ENCODE measurements around the gene GMEB2. TPM values are rescaled to one million over a fixed set of nuclear protein-coding genes. Genes with fewer than 3 reads are reported as not detected.

GMEB2 gene
- total and polyA plus RNA-seq, 10 of the 15 experiments (the other 5 are each of a cell fraction or from before 2014, with no cell fraction given): 0.08 to 15.1 (median 6.9) TPM

DNA sequence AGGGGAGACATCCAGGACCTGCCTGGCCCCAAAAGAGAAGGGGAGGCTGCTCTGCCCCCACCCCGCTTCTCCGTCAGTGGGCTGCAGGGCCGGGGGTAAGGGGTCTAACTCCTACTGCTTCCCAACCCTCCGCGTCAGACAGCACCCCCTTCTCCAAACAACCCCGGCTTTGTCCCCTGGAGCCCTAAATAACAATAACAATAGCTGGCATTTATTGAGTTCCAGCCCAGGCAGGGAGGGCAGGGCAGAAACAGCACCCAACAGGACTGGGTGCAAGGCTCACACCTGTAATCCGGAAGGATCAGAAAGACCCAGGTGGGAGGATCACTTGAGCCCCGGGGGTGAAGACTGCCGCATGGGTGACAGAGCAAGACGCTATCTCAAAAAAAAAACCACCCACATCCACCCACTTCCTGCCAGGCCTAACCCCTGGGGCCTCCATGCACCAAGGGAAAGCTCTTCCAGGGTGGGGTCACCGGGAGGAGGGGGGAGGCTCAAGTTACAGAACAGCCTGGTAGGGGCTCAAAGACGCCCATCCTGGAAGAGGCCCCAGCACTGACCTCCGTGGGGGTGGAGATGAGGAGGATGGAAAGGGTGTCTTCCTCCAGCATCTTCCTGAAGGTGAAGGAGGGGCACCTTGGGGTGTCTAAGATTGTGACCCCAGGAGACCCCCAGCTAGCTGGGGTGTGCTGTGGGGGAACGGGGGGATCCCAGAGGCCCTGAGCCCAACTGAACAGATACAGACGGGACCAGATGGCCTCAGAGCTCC is 74.2 kb downstream of the GMEB2 start (continued):
- TF ChIP-seq MYC (IDR thresholded peaks at IDR 0.05; ENCODE audit: insufficient read depth, insufficient read length, insufficient replicate concordance, low read length, severe bottlenecking) (no peak), RAD21 (IDR thresholded peaks at IDR 0.05; ENCODE audit: insufficient read depth, low read depth, low read length) (no peak), ASH2L (IDR thresholded peaks at IDR 0.05; ENCODE audit: borderline replicate concordance, low read depth) (no peak), NBN (IDR thresholded peaks at IDR 0.05) (peak; percentile 57; the same call in 1 of the 2 replicates), HDGF (IDR thresholded peaks at IDR 0.05) (no peak), STAT1 (conservative IDR thresholded peaks at IDR 0.05) (no peak), ZSCAN29 (IDR thresholded peaks at IDR 0.05) (no peak), CBX3 (IDR thresholded peaks at IDR 0.05; ENCODE audit: borderline replicate concordance, low read depth) (no peak), RUNX3 (IDR thresholded peaks at IDR 0.05; ENCODE audit: low read length) (peak; percentile 89), SMARCA5 (IDR thresholded peaks at IDR 0.05) (peak; percentile 55), HCFC1 (IDR thresholded peaks at IDR 0.05; ENCODE audit: low read length) (no peak), ZZZ3 (IDR thresholded peaks at IDR 0.05; ENCODE audit: control insufficient read depth, insufficient read length, low read depth) (no peak), SUZ12 (IDR thresholded peaks at IDR 0.05; ENCODE audit: unreplicated experiment) (no peak), BHLHE40 (IDR thresholded peaks at IDR 0.05; ENCODE audit: borderline replicate concordance in 1 of 2, low read depth in 2 of 2, low read length in 1 of 2) (no peak), EZH2 (IDR thresholded peaks at IDR 0.05; ENCODE audit: borderline replicate concordance, control insufficient read depth, low read depth, low read length) (no peak), MXI1 (IDR thresholded peaks at IDR 0.05; ENCODE audit: low read depth, low read length) (no peak), RAD51 (IDR thresholded peaks at IDR 0.05) (no peak), TCF3 (IDR thresholded peaks at IDR 0.05; ENCODE audit: borderline replicate concordance, insufficient read depth, low read depth, low read length) (0 out of 2 replicates have a peak, but pooled peaks have one; percentile 30), PAX5 (IDR thresholded peaks at IDR 0.05; ENCODE audit: borderline replicate concordance, low read depth, low read length) (peak; percentile 64; the same call in 1 of the 2 replicates)
- TF ChIP-seq, protein P1, sequence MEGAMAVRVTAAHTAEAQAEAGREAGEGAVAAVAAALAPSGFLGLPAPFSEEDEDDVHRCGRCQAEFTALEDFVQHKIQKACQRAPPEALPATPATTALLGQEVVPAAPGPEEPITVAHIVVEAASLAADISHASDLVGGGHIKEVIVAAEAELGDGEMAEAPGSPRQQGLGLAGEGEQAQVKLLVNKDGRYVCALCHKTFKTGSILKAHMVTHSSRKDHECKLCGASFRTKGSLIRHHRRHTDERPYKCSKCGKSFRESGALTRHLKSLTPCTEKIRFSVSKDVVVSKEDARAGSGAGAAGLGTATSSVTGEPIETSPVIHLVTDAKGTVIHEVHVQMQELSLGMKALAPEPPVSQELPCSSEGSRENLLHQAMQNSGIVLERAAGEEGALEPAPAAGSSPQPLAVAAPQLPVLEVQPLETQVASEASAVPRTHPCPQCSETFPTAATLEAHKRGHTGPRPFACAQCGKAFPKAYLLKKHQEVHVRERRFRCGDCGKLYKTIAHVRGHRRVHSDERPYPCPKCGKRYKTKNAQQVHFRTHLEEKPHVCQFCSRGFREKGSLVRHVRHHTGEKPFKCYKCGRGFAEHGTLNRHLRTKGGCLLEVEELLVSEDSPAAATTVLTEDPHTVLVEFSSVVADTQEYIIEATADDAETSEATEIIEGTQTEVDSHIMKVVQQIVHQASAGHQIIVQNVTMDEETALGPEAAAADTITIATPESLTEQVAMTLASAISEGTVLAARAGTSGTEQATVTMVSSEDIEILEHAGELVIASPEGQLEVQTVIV (IDR thresholded peaks at IDR 0.05; ENCODE audit: borderline replicate concordance, partially characterized antibody): no peak
- TF ChIP-seq, protein P2, sequence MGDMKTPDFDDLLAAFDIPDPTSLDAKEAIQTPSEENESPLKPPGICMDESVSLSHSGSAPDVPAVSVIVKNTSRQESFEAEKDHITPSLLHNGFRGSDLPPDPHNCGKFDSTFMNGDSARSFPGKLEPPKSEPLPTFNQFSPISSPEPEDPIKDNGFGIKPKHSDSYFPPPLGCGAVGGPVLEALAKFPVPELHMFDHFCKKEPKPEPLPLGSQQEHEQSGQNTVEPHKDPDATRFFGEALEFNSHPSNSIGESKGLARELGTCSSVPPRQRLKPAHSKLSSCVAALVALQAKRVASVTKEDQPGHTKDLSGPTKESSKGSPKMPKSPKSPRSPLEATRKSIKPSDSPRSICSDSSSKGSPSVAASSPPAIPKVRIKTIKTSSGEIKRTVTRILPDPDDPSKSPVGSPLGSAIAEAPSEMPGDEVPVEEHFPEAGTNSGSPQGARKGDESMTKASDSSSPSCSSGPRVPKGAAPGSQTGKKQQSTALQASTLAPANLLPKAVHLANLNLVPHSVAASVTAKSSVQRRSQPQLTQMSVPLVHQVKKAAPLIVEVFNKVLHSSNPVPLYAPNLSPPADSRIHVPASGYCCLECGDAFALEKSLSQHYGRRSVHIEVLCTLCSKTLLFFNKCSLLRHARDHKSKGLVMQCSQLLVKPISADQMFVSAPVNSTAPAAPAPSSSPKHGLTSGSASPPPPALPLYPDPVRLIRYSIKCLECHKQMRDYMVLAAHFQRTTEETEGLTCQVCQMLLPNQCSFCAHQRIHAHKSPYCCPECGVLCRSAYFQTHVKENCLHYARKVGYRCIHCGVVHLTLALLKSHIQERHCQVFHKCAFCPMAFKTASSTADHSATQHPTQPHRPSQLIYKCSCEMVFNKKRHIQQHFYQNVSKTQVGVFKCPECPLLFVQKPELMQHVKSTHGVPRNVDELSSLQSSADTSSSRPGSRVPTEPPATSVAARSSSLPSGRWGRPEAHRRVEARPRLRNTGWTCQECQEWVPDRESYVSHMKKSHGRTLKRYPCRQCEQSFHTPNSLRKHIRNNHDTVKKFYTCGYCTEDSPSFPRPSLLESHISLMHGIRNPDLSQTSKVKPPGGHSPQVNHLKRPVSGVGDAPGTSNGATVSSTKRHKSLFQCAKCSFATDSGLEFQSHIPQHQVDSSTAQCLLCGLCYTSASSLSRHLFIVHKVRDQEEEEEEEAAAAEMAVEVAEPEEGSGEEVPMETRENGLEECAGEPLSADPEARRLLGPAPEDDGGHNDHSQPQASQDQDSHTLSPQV (IDR thresholded peaks at IDR 0.05): no peak
